IgD-negative memory B cell (primary cell): ENCODE data around the gene AK1. TPM values are rescaled to one million over a fixed set of nuclear protein-coding genes. Genes with fewer than 3 reads are reported as not detected.

Experiments
- H3K27ac Mint-ChIP-seq, 3 donors: one replicate each; pipeline ENCODE4 v1.8.0; 2020 to 2022; ENCODE audit warnings: mild to moderate bottlenecking in 3 of 3, mixed read lengths in 3 of 3, moderate library complexity in 1 of 3
- H3K27me3 Mint-ChIP-seq: one replicate; pipeline ENCODE4 v1.8.0; 2021; ENCODE audit warnings: mixed read lengths
- H3K36me3 Mint-ChIP-seq: one replicate; pipeline ENCODE4 v1.8.0; 2020; ENCODE audit warnings: mild to moderate bottlenecking, mixed read lengths
- H3K4me1 Mint-ChIP-seq, 3 donors: one replicate each; pipeline ENCODE4 v1.8.0; 2020 to 2022; ENCODE audit warnings: mixed read lengths in 3 of 3, mild to moderate bottlenecking in 1 of 3
- H3K4me3 Mint-ChIP-seq, 4 donors: one replicate each; pipeline ENCODE4 v1.8.0; 2020 to 2022; ENCODE audit warnings: mild to moderate bottlenecking in 4 of 4, mixed read lengths in 4 of 4, moderate library complexity in 3 of 4
- H3K9me3 Mint-ChIP-seq, 3 donors: one replicate each; pipeline ENCODE4 v1.8.0; 2020 to 2021; ENCODE audit warnings: mixed read lengths in 3 of 3, mild to moderate bottlenecking in 1 of 3
- polyA plus RNA-seq: library from polyadenylated mRNA; unstranded; fragments of 300-500 nt; fragmentation: Illumina TruSeq; gene quantifications from one replicate; pipeline ENCODE4 v1.2.3, GENCODE V29; 2021

The AK1 gene
- polyA plus RNA-seq, 1 donor from 2014 or later = 0.10 TPM

- H3K27me3 Mint-ChIP-seq = no peaks in the 10 kb centered on the region
- H3K27ac Mint-ChIP-seq = peak within 1 kb of the TSS; percentile 54 to 90 (median 83)
- peaks cover 10% of the 10 kb centered on the region for H3K36me3 Mint-ChIP-seq
- H3K4me1 Mint-ChIP-seq = peaks cover 20 to 37% (median 31%) of the 10 kb centered on the region in 3 donors
- peak within 1 kb of the TSS; percentile 85 to 94 (median 94) for H3K4me3 Mint-ChIP-seq
- no peaks in the 10 kb centered on the region for H3K9me3 Mint-ChIP-seq
These were observed 21.9 kb upstream of the AK1 start, which contains the start of gene ST6GALNAC6 for GRCh38 chr9:127899128-127899943. TSS of gene ST6GALNAC6 (minus strand) at chr9:127899603. CDS start at chr9:127897981, 1,622 bp downstream.

- Mint-ChIP-seq H3K36me3 (peaks cover 15% of the 10 kb centered on the region), H3K27me3 (no peaks in the 10 kb centered on the region), H3K4me3 (peak overlapping the region; percentile 85 to 94 (median 92)), H3K27ac (peak overlapping the region; percentile 63 to 89 (median 86)), H3K4me1 (peaks cover 14 to 34% (median 26%) of the 10 kb centered on the region in 3 donors), H3K9me3 (no peaks in the 10 kb centered on the region)
These were observed 21.1 kb upstream of the AK1 start for GRCh38 chr9:127898433-127899127.

GRCh38 chr9:127897193-127897692, 19.8 kb upstream of the AK1 start:
- H3K9me3 Mint-ChIP-seq = peaks cover 0 to 2% (median 0%) of the 10 kb centered on the region in 3 donors
- H3K27ac Mint-ChIP-seq = peak overlapping the region in 2 of 3 donors; percentile 45 to 67
- peaks cover 8 to 29% (median 20%) of the 10 kb centered on the region in 3 donors for H3K4me1 Mint-ChIP-seq
- H3K36me3 Mint-ChIP-seq = peaks cover 22% of the 10 kb centered on the region
- H3K27me3 Mint-ChIP-seq = no peaks in the 10 kb centered on the region
- peak overlapping the region in 3 of 4 donors; percentile 25 to 89 (median 55) for H3K4me3 Mint-ChIP-seq

GRCh38 chr9:127896395-127897192, 19.1 kb upstream of the AK1 start:
- Mint-ChIP-seq H3K4me1 (peaks cover 8 to 23% (median 14%) of the 10 kb centered on the region in 3 donors), H3K9me3 (peaks cover 0 to 2% (median 0%) of the 10 kb centered on the region in 3 donors), H3K27ac (peak overlapping the region in 1 of 3 donors; percentile 67), H3K27me3 (no peaks in the 10 kb centered on the region), H3K36me3 (peaks cover 22% of the 10 kb centered on the region), H3K4me3 (peak overlapping the region in 1 of 4 donors; percentile 89)

- Mint-ChIP-seq H3K36me3 (peaks cover 23% of the 10 kb centered on the region), H3K27me3 (no peaks in the 10 kb centered on the region), H3K27ac (no peak overlapping the region), H3K4me3 (peak overlapping the region in 1 of 4 donors; percentile 52), H3K9me3 (peaks cover 0 to 2% (median 0%) of the 10 kb centered on the region in 3 donors), H3K4me1 (peaks cover 4 to 17% (median 11%) of the 10 kb centered on the region in 3 donors)
These were observed 18.3 kb upstream of the AK1 start for GRCh38 chr9:127895811-127896210.

GRCh38 chr9:127893392-127893791, 15.9 kb upstream of the AK1 start:
- Mint-ChIP-seq H3K27ac (no peak overlapping the region), H3K4me1 (peaks cover under 1 to 15% (median 5%) of the 10 kb centered on the region in 3 donors), H3K27me3 (no peaks in the 10 kb centered on the region), H3K9me3 (peaks cover 0 to 2% (median 0%) of the 10 kb centered on the region in 3 donors), H3K4me3 (no peak overlapping the region), H3K36me3 (peaks cover 23% of the 10 kb centered on the region)

GRCh38 chr9:127892831-127893230, 15.4 kb upstream of the AK1 start:
- Mint-ChIP-seq H3K4me1 (peaks cover 0 to 12% (median 4%) of the 10 kb centered on the region in 3 donors), H3K36me3 (peaks cover 23% of the 10 kb centered on the region), H3K9me3 (peaks cover 0 to 2% (median 0%) of the 10 kb centered on the region in 3 donors), H3K27ac (peak overlapping the region in 1 of 3 donors; percentile 50), H3K27me3 (no peaks in the 10 kb centered on the region), H3K4me3 (no peak overlapping the region)

- H3K36me3 Mint-ChIP-seq = peaks cover 15% of the 10 kb centered on the region
- H3K27me3 Mint-ChIP-seq = no peaks in the 10 kb centered on the region
- H3K9me3 Mint-ChIP-seq = peaks cover 0 to 2% (median 0%) of the 10 kb centered on the region in 3 donors
- H3K4me3 Mint-ChIP-seq = no peak overlapping the region
- H3K27ac Mint-ChIP-seq = no peak overlapping the region
- peaks cover 0 to 4% (median 0%) of the 10 kb centered on the region in 3 donors for H3K4me1 Mint-ChIP-seq
These were observed 12.6 kb upstream of the AK1 start for GRCh38 chr9:127890053-127890452.

GRCh38 chr9:127887792-127888191, 10.3 kb upstream of the AK1 start:
- H3K36me3 Mint-ChIP-seq = peaks cover 1% of the 10 kb centered on the region
- peaks cover 0 to 4% (median 0%) of the 10 kb centered on the region in 3 donors for H3K4me1 Mint-ChIP-seq
- H3K27me3 Mint-ChIP-seq = no peaks in the 10 kb centered on the region
- peak overlapping the region in 1 of 4 donors; percentile 58 for H3K4me3 Mint-ChIP-seq
- no peaks in the 10 kb centered on the region for H3K9me3 Mint-ChIP-seq
- H3K27ac Mint-ChIP-seq = no peak overlapping the region

GRCh38 chr9:127886401-127886972, 9.0 kb upstream of the AK1 start:
- no peaks in the 10 kb centered on the region for H3K9me3 Mint-ChIP-seq
- H3K4me1 Mint-ChIP-seq = peaks cover 0 to 4% (median 0%) of the 10 kb centered on the region in 3 donors
- peak overlapping the region in 1 of 3 donors; percentile 62 for H3K27ac Mint-ChIP-seq
- peak overlapping the region in 1 of 4 donors; percentile 67 for H3K4me3 Mint-ChIP-seq
- peaks cover under 1% of the 10 kb centered on the region for H3K36me3 Mint-ChIP-seq
- no peaks in the 10 kb centered on the region for H3K27me3 Mint-ChIP-seq

GRCh38 chr9:127885508-127886281, 8.2 kb upstream of the AK1 start:
- H3K27ac Mint-ChIP-seq = no peak overlapping the region
- peak overlapping the region in 1 of 4 donors; percentile 67 for H3K4me3 Mint-ChIP-seq
- H3K9me3 Mint-ChIP-seq = no peaks in the 10 kb centered on the region
- no peaks in the 10 kb centered on the region for H3K27me3 Mint-ChIP-seq
- no peaks in the 10 kb centered on the region for H3K36me3 Mint-ChIP-seq
- H3K4me1 Mint-ChIP-seq = peaks cover 0 to 4% (median 4%) of the 10 kb centered on the region in 3 donors

- H3K4me1 Mint-ChIP-seq = peaks cover 2 to 5% (median 4%) of the 10 kb centered on the region in 3 donors
- no peak overlapping the region for H3K4me3 Mint-ChIP-seq
- no peaks in the 10 kb centered on the region for H3K36me3 Mint-ChIP-seq
- H3K9me3 Mint-ChIP-seq = no peaks in the 10 kb centered on the region
- H3K27ac Mint-ChIP-seq = no peak overlapping the region
- no peaks in the 10 kb centered on the region for H3K27me3 Mint-ChIP-seq
These were observed 7.6 kb upstream of the AK1 start for GRCh38 chr9:127884976-127885490.

GRCh38 chr9:127884427-127884911, 7.0 kb upstream of the AK1 start:
- Mint-ChIP-seq H3K36me3 (no peaks in the 10 kb centered on the region), H3K9me3 (no peaks in the 10 kb centered on the region), H3K4me3 (no peak overlapping the region), H3K4me1 (peaks cover 3 to 6% (median 4%) of the 10 kb centered on the region in 3 donors), H3K27ac (peak overlapping the region in 1 of 3 donors; percentile 43), H3K27me3 (no peaks in the 10 kb centered on the region)
